ENCODE results near the gene TMEM101. TPM values are rescaled to one million over a fixed set of nuclear protein-coding genes. Genes with fewer than 3 reads are reported as not detected.
A peak's percentile ranks its signal among the peaks of the same experiment; 100 is the strongest.
"Not testable (repeated sequence)": the region's sequence is repeated elsewhere in the genome, so short reads cannot be mapped to it uniquely, and the experiment has no call there.

TMEM101 gene
- total RNA-seq, 6 experiments from 2014 or later, result 6.7 to 23.6 (median 10.9) TPM

GRCh38 chr17:44059101-44059892, 44.5 kb upstream of the TMEM101 start:
- no peaks in the 10 kb centered on the region for H3K9me3 ChIP-seq
- intact Hi-C loops (cut with DNase I), result no loop called here
- H3K27ac ChIP-seq, result no peak overlapping the region
- no peak for TF ChIP-seq POLR2A (IDR thresholded peaks at IDR 0.05)
- TF ChIP-seq, protein P1, sequence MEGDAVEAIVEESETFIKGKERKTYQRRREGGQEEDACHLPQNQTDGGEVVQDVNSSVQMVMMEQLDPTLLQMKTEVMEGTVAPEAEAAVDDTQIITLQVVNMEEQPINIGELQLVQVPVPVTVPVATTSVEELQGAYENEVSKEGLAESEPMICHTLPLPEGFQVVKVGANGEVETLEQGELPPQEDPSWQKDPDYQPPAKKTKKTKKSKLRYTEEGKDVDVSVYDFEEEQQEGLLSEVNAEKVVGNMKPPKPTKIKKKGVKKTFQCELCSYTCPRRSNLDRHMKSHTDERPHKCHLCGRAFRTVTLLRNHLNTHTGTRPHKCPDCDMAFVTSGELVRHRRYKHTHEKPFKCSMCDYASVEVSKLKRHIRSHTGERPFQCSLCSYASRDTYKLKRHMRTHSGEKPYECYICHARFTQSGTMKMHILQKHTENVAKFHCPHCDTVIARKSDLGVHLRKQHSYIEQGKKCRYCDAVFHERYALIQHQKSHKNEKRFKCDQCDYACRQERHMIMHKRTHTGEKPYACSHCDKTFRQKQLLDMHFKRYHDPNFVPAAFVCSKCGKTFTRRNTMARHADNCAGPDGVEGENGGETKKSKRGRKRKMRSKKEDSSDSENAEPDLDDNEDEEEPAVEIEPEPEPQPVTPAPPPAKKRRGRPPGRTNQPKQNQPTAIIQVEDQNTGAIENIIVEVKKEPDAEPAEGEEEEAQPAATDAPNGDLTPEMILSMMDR (IDR thresholded peaks at IDR 0.05), result no peak
- peaks cover 0 to 47% (median 17%) of the 10 kb centered on the region in 4 donors for H3K36me3 ChIP-seq
- 45% methylated on average over 8 of the region's 14 CpGs for WGBS (ENCODE audit: insufficient coverage, low coverage, low lambda C conversion rate, missing lambda C conversion rate)
- no peak overlapping the region for H3K4me3 ChIP-seq
- ATAC-seq, result no peak
- no peaks in the 10 kb centered on the region for H3K27me3 ChIP-seq
- peaks cover 0 to 6% (median 1%) of the 10 kb centered on the region in 4 donors for H3K4me1 ChIP-seq
- DNase-seq, result no peak

DNA sequence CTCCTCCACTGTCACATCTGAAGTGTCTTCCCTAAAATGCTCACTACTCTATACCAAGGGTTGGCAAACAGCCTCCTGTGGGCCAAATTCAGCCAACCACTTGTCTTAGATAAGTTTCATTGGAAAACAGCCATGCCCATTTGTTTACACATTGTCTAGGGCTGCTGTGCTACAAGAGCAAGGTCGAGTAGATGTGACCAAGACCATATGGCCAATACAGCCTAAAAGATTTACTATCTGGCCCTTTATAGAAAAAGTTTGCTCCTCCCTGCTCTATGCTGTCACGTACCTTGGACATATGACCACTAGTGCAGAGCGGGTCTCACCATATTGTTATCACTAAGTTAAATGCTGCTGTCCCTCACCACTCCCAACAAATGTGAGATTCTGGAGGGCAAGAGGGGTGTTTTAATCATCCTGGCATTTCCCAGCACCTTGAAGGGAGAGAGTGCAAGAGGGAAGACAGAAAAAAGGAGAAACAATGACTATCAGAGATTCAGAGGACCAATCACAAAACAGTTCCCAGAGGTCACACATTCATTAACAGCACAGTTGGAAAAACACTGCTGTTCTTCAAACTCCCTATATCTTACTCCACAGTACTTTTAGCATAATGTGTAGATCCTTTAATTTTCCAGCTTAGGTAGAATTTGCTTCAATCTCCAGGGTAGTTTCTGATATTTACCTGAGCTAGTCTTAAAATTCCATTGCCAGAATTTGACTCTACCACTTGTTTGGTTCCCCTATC, 38.5 kb upstream of the TMEM101 start:
- no peak for DNase-seq
- H3K4me1 ChIP-seq, result peaks cover 0 to 10% (median 0%) of the 10 kb centered on the region in 4 donors
- intact Hi-C loops (cut with DNase I), result no loop called here
- no peak for TF ChIP-seq POLR2A (IDR thresholded peaks at IDR 0.05)
- TF ChIP-seq, protein P1 (IDR thresholded peaks at IDR 0.05), result no peak
- H3K36me3 ChIP-seq, result peaks cover 0 to 40% (median 16%) of the 10 kb centered on the region in 4 donors
- no peak overlapping the region for H3K27ac ChIP-seq
- H3K27me3 ChIP-seq, result no peaks in the 10 kb centered on the region
- H3K4me3 ChIP-seq, result no peak overlapping the region
- H3K9me3 ChIP-seq, result no peaks in the 10 kb centered on the region
- WGBS (ENCODE audit: insufficient coverage, low coverage, low lambda C conversion rate, missing lambda C conversion rate), result 45% methylated on average over 3 of the region's 3 CpGs
- peak; percentile 85 to 89 (median 88) for ATAC-seq

GRCh38 chr17:44049294-44050060, 34.7 kb upstream of the TMEM101 start:
- no peaks in the 10 kb centered on the region for H3K27me3 ChIP-seq
- WGBS (ENCODE audit: insufficient coverage, low coverage, low lambda C conversion rate, missing lambda C conversion rate), result 92% methylated on average over 6 of the region's 9 CpGs
- intact Hi-C loops (cut with DNase I), result loop anchor here (10.0 kb wide), 1 partner anchor 105 kb away; the partner anchor contains the start of gene PPY (in 2 of the 2)
- H3K4me1 ChIP-seq, result peaks cover 0 to 10% (median 0%) of the 10 kb centered on the region in 4 donors
- H3K4me3 ChIP-seq, result no peak overlapping the region
- ATAC-seq (no peak), DNase-seq (no peak)
- no peak overlapping the region for H3K27ac ChIP-seq
- peaks cover 0 to 36% (median 12%) of the 10 kb centered on the region in 4 donors for H3K36me3 ChIP-seq
- TF ChIP-seq POLR2A (IDR thresholded peaks at IDR 0.05), result no peak
- TF ChIP-seq, protein P1 (IDR thresholded peaks at IDR 0.05), result no peak
- no peaks in the 10 kb centered on the region for H3K9me3 ChIP-seq

- not testable (repeated sequence) for DNase-seq, H3K4me1 ChIP-seq, H3K27me3 ChIP-seq, H3K9me3 ChIP-seq, H3K27ac ChIP-seq, H3K4me3 ChIP-seq, ATAC-seq
- intact Hi-C loops (cut with DNase I), result loop anchor here (10.0 kb wide), 1 partner anchor 102 kb away; the partner anchor contains the start of gene PPY (in 2 of the 2)
- 100% methylated on average over 2 of the region's 7 CpGs for WGBS (ENCODE audit: insufficient coverage, low coverage, low lambda C conversion rate, missing lambda C conversion rate)
- peaks cover 0 to 29% (median 9%) of the 10 kb centered on the region in 4 donors for H3K36me3 ChIP-seq
Observed at GRCh38 chr17:44046893-44047292, 32.1 kb upstream of the TMEM101 start.
